ENCODE data around the gene OSBPL2.

Gene OSBPL2

GRCh38 chr20:62259294-62259565, 20.9 kb downstream of the OSBPL2 start:
- H3K36me3 ChIP-seq (ENCODE audit: control insufficient read depth, insufficient read depth, low read length) = peaks cover 22% of the 10 kb centered on the region
- no peak for DNase-seq (ENCODE audit: extremely low read depth, insufficient read length)
- H3K4me3 ChIP-seq (replicated peaks; ENCODE audit: low read depth, low read length) = no peak overlapping the region
- H3K27me3 ChIP-seq (replicated peaks; ENCODE audit: control insufficient read depth, insufficient read depth, low read length) = no peaks in the 10 kb centered on the region
- TF ChIP-seq CTCF (IDR thresholded peaks at IDR 0.05; ENCODE audit: insufficient read depth, low read length, poor library complexity, severe bottlenecking) = no peak

GRCh38 chr20:62262064-62262463, 23.7 kb downstream of the OSBPL2 start:
- Histone ChIP-seq H3K4me3 (replicated peaks; ENCODE audit: low read depth, low read length) (no peak overlapping the region), H3K36me3 (ENCODE audit: control insufficient read depth, insufficient read depth, low read length) (peaks cover 21% of the 10 kb centered on the region), H3K27me3 (replicated peaks; ENCODE audit: control insufficient read depth, insufficient read depth, low read length) (no peaks in the 10 kb centered on the region)
- no peak for DNase-seq (ENCODE audit: extremely low read depth, insufficient read length)
- no peak for TF ChIP-seq CTCF (IDR thresholded peaks at IDR 0.05; ENCODE audit: insufficient read depth, low read length, poor library complexity, severe bottlenecking)

- no peaks in the 10 kb centered on the region for H3K27me3 ChIP-seq (replicated peaks; ENCODE audit: control insufficient read depth, insufficient read depth, low read length)
- no peak overlapping the region for H3K4me3 ChIP-seq (replicated peaks; ENCODE audit: low read depth, low read length)
- no peak for DNase-seq (ENCODE audit: extremely low read depth, insufficient read length)
- no peak for TF ChIP-seq CTCF (IDR thresholded peaks at IDR 0.05; ENCODE audit: insufficient read depth, low read length, poor library complexity, severe bottlenecking)
- H3K36me3 ChIP-seq (ENCODE audit: control insufficient read depth, insufficient read depth, low read length) = peaks cover 20% of the 10 kb centered on the region
These were observed 25.1 kb downstream of the OSBPL2 start for GRCh38 chr20:62263396-62263795.

- no peak for DNase-seq (ENCODE audit: extremely low read depth, insufficient read length)
These were observed 27.0 kb downstream of the OSBPL2 start for GRCh38 chr20:62265365-62265764.

GRCh38 chr20:62266340-62266739, 28.0 kb downstream of the OSBPL2 start:
- Histone ChIP-seq H3K27me3 (replicated peaks; ENCODE audit: control insufficient read depth, insufficient read depth, low read length) (no peaks in the 10 kb centered on the region), H3K36me3 (ENCODE audit: control insufficient read depth, insufficient read depth, low read length) (peaks cover 16% of the 10 kb centered on the region), H3K4me3 (replicated peaks; ENCODE audit: low read depth, low read length) (no peak overlapping the region)
- TF ChIP-seq CTCF (IDR thresholded peaks at IDR 0.05; ENCODE audit: insufficient read depth, low read length, poor library complexity, severe bottlenecking) = no peak
- no peak for DNase-seq (ENCODE audit: extremely low read depth, insufficient read length)

More at GRCh38 chr20:62265365-62265764, 27.0 kb downstream of the OSBPL2 start:
- Histone ChIP-seq H3K27me3 (replicated peaks; ENCODE audit: control insufficient read depth, insufficient read depth, low read length) (no peaks in the 10 kb centered on the region), H3K36me3 (ENCODE audit: control insufficient read depth, insufficient read depth, low read length) (peaks cover 19% of the 10 kb centered on the region), H3K4me3 (replicated peaks; ENCODE audit: low read depth, low read length) (no peak overlapping the region)
- TF ChIP-seq CTCF (IDR thresholded peaks at IDR 0.05; ENCODE audit: insufficient read depth, low read length, poor library complexity, severe bottlenecking) = no peak

GRCh38 chr20:62266851-62267250, 28.5 kb downstream of the OSBPL2 start:
- H3K4me3 ChIP-seq (replicated peaks; ENCODE audit: low read depth, low read length) = no peak overlapping the region
- peaks cover 16% of the 10 kb centered on the region for H3K36me3 ChIP-seq (ENCODE audit: control insufficient read depth, insufficient read depth, low read length)
- no peaks in the 10 kb centered on the region for H3K27me3 ChIP-seq (replicated peaks; ENCODE audit: control insufficient read depth, insufficient read depth, low read length)
- no peak for DNase-seq (ENCODE audit: extremely low read depth, insufficient read length)
- TF ChIP-seq CTCF (IDR thresholded peaks at IDR 0.05; ENCODE audit: insufficient read depth, low read length, poor library complexity, severe bottlenecking) = no peak

Measured in GM06990 (cell line).